Measurements from ENCODE around the gene MED31. TPM values are rescaled to one million over a fixed set of nuclear protein-coding genes. Genes with fewer than 3 reads are reported as not detected.
"Not testable (repeated sequence)": the region's sequence is repeated elsewhere in the genome, so short reads cannot be mapped to it uniquely, and the experiment has no call there.

MED31 gene
- total RNA-seq, 1 donor from 2014 or later, result 27.7 TPM

DNA sequence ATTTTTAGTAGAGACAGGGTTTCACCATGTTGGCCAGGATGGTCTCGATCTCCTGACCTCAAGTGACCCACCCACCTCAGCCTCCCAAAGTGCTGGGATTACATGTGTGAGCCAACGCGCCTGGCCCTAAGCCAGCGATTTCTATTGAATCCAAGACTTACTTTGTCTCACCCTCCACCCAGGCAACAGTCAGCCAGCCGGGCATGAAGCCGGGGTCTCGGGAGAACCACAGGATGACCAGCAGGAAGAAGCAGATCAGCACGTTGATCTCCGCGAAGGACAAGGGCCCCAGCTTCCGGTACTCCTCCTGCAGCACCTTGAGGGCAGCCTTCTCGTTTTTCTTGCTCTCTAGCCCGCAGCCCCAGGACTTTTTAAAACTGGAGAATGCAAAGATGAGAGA is 44.2 kb upstream of the MED31 start:
- Mint-ChIP-seq H3K27ac (ENCODE audit: unreplicated experiment) (no peak overlapping the region), H3K4me1 (no peaks in the 10 kb centered on the region), H3K4me3 (no peak overlapping the region), H3K9me3 (no peaks in the 10 kb centered on the region), H3K36me3 (ENCODE audit: low read depth) (no peaks in the 10 kb centered on the region), H3K27me3 (ENCODE audit: low read depth) (peaks cover 32% of the 10 kb centered on the region)
- TF ChIP-seq, protein P1, sequence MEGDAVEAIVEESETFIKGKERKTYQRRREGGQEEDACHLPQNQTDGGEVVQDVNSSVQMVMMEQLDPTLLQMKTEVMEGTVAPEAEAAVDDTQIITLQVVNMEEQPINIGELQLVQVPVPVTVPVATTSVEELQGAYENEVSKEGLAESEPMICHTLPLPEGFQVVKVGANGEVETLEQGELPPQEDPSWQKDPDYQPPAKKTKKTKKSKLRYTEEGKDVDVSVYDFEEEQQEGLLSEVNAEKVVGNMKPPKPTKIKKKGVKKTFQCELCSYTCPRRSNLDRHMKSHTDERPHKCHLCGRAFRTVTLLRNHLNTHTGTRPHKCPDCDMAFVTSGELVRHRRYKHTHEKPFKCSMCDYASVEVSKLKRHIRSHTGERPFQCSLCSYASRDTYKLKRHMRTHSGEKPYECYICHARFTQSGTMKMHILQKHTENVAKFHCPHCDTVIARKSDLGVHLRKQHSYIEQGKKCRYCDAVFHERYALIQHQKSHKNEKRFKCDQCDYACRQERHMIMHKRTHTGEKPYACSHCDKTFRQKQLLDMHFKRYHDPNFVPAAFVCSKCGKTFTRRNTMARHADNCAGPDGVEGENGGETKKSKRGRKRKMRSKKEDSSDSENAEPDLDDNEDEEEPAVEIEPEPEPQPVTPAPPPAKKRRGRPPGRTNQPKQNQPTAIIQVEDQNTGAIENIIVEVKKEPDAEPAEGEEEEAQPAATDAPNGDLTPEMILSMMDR (conservative IDR thresholded peaks at IDR 0.05), result no peak
- no peak for DNase-seq (ENCODE audit: low read depth, low spot score)

DNA sequence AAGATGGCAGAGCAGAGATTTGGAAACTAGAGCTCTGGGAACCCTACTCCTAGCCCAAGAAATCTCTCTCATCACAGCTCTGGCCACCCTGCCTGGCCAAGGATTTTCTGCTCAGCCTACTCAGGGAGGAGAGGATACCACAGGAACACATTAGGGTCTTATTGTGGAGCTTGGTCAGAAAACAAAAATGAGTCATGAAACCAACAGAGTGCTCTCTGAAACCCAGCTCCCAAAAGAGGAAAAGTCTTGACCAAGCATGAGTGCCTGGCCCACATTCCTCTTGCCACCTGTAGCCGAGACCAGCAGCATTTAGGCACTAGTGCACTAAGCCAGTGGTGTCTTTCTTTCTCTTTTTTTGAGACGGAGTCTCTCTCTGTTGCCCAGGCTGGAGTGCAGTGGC is 43.6 kb upstream of the MED31 start:
- peaks cover 32% of the 10 kb centered on the region for H3K27me3 Mint-ChIP-seq (ENCODE audit: low read depth)
- no peaks in the 10 kb centered on the region for H3K9me3 Mint-ChIP-seq
- H3K4me1 Mint-ChIP-seq, result no peaks in the 10 kb centered on the region
- no peaks in the 10 kb centered on the region for H3K36me3 Mint-ChIP-seq (ENCODE audit: low read depth)
- no peak overlapping the region for H3K27ac Mint-ChIP-seq (ENCODE audit: unreplicated experiment)
- H3K4me3 Mint-ChIP-seq, result no peak overlapping the region
- TF ChIP-seq, protein P1 (conservative IDR thresholded peaks at IDR 0.05), result no peak
- DNase-seq (ENCODE audit: low read depth, low spot score), result no peak

GRCh38 chr17:6691958-6692357 is 40.6 kb upstream of the MED31 start:
- not testable (repeated sequence) for DNase-seq (ENCODE audit: low read depth, low spot score); H3K4me3 Mint-ChIP-seq; H3K27ac Mint-ChIP-seq (ENCODE audit: unreplicated experiment); H3K9me3 Mint-ChIP-seq; H3K36me3 Mint-ChIP-seq (ENCODE audit: low read depth); H3K4me1 Mint-ChIP-seq
- peaks cover 37% of the 10 kb centered on the region for H3K27me3 Mint-ChIP-seq (ENCODE audit: low read depth)

- no peak overlapping the region for H3K4me3 Mint-ChIP-seq
- H3K36me3 Mint-ChIP-seq (ENCODE audit: low read depth), result no peaks in the 10 kb centered on the region
- TF ChIP-seq, protein P1 (conservative IDR thresholded peaks at IDR 0.05), result no peak
- H3K27ac Mint-ChIP-seq (ENCODE audit: unreplicated experiment), result no peak overlapping the region
- peaks cover 38% of the 10 kb centered on the region for H3K27me3 Mint-ChIP-seq (ENCODE audit: low read depth)
- no peaks in the 10 kb centered on the region for H3K9me3 Mint-ChIP-seq
- H3K4me1 Mint-ChIP-seq, result no peaks in the 10 kb centered on the region
- no peak for DNase-seq (ENCODE audit: low read depth, low spot score)
Measured at GRCh38 chr17:6691546-6691945, 40.1 kb upstream of the MED31 start.

DNA sequence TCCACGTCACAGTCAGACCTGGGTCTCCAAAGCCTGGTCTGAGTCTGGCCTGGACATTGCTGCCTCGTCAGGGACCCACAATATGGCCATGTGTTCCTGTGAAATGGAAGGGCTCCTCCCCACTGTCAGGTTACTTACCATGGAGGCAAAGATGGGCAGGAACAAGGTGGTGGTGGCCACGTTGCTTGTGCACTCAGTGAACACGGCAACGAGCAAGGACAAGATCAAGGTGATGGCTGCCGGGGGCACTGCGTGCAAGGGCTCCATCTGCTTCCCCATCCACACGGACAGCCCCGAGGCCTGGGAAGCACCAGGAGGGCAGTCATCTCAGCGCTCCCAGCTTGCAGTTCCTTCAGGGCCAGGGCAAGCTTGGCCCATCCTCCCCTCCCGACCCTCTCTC is 39.2 kb upstream of the MED31 start:
- DNase-seq (ENCODE audit: low read depth, low spot score), result no peak
- TF ChIP-seq, protein P1 (conservative IDR thresholded peaks at IDR 0.05), result no peak
- no peaks in the 10 kb centered on the region for H3K36me3 Mint-ChIP-seq (ENCODE audit: low read depth)
- H3K4me1 Mint-ChIP-seq, result no peaks in the 10 kb centered on the region
- no peaks in the 10 kb centered on the region for H3K9me3 Mint-ChIP-seq
- no peak overlapping the region for H3K4me3 Mint-ChIP-seq
- no peak overlapping the region for H3K27ac Mint-ChIP-seq (ENCODE audit: unreplicated experiment)
- peaks cover 43% of the 10 kb centered on the region for H3K27me3 Mint-ChIP-seq (ENCODE audit: low read depth)

DNA sequence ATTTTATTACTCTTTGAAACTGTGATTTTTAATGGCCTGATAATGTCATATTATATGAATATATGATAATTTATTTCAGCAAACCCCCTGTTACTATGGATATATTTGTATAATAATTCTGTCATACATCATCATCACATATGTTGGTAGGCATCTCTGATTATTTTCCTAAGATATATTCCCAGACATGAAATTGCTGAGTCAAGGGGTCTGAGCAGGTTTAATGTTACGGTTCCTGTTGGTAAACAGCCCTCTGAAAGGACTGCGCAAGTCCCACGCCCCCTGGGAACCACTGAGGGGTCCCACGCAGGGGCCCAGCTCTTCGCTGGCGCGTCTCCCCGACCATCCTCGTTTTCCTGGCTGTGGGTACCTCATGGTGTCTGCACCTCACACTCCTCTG is 37.5 kb upstream of the MED31 start:
- DNase-seq (ENCODE audit: low read depth, low spot score), result no peak
- Mint-ChIP-seq H3K4me3 (no peak overlapping the region), H3K36me3 (ENCODE audit: low read depth) (no peaks in the 10 kb centered on the region), H3K27me3 (ENCODE audit: low read depth) (peaks cover 40% of the 10 kb centered on the region), H3K27ac (ENCODE audit: unreplicated experiment) (no peak overlapping the region), H3K9me3 (no peaks in the 10 kb centered on the region), H3K4me1 (no peaks in the 10 kb centered on the region)
- TF ChIP-seq, protein P1 (conservative IDR thresholded peaks at IDR 0.05), result no peak

All from neural crest cell (in vitro differentiated cells).